IPS DF 19.7 (cell line): ENCODE results near the gene NTSR1.
A peak's percentile ranks its signal among the peaks of the same experiment; 100 is the strongest.

Experiments used
- DNase-seq: peaks from one replicate; pipeline ENCODE4 v3.0.0-alpha.2; 2013; ENCODE audit warnings: low read depth, low spot score

Gene NTSR1

DNA sequence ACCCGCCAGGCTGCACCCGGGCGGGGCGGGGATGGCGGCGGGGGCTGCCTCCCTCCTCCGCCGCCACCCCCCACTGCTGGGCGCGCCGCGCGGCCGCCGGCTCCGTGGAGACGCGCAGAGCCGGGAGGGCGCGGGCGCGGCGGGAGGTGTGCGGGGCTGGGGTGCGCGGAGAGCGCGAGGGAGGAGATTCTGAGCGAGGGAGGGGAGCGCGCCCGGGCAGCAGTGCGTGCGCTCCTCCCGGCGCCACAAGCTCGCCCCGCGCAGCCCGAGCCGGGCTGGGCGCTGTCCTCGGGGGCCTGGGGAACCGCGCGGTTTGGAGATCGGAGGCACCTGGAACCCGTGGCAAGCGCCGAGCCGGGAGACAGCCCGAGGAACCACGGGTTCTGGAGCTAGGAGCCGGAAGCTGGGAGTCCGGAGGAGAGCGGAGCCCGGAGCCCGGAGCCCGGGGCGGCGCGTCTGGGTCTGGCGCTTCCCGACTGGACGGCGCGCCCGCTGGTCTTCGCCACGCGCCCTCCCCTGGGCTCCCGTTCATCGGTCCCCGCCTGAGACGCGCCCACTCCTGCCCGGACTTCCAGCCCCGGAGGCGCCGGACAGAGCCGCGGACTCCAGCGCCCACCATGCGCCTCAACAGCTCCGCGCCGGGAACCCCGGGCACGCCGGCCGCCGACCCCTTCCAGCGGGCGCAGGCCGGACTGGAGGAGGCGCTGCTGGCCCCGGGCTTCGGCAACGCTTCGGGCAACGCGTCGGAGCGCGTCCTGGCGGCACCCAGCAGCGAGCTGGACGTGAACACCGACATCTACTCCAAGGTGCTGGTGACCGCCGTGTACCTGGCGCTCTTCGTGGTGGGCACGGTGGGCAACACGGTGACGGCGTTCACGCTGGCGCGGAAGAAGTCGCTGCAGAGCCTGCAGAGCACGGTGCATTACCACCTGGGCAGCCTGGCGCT, at the start of gene NTSR1:
TSS of gene NTSR1 (plus strand) at position 246 of the 946 bp plus-strand sequence. CDS start at position 618, 372 bp downstream.
- peak; percentile 15 for DNase-seq

DNA sequence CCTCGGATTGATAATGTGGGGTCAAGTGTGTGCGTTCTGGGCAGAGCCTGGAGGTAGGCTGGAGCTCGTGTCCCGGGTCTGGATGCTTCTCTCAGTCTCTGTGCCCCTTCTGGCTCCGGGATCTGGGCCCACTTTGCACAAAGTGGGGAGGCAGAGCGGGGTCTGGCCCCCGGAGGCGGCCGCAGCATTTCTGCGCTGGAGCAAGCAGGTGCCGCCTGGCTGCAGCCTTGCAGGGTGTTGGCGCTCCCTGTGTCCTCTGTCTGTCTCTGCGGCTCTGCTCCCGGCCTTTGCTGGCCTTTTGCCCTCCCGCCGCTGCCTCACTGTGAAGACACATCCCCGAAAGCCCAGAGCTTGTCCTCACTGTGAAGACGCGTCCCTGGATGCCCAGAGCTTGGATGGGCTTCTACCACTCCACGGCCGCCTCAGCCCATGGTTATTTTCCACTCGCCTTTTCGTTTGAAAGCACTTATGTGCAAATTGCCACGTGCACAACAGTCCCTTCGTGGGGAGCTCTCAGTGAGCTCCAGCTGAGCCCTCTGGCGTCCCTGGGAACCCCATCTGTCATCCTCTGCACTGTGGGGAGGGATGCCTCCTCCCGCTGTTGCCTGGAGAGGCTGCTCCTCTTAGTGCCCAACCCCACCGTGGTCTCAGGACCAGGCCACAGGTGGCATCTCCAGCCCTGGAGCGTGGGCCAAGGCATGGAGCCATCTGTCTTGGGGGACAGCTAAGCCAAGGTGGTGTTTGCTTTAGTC, 49.0 kb upstream of the NTSR1 start:
- DNase-seq: no peak

DNA sequence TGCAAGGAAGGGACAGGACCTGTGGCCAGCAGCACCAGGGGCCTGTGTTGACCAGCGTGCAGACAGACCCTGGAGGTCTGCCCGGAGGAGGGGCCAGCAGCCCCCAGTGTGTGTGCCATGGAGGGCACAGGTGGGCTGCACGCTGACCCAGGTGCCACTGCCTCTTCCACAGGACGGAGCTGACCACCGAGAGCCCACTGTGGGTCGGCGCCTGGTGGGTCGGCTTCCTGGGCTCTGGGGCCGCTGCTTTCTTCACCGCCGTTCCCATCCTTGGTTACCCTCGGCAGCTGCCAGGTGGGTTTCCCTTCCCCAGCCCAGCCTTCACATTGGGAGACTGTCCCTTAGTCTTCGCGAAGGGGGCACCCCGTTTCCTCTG, 48.4 kb upstream of the NTSR1 start:
- no peak for DNase-seq

DNA sequence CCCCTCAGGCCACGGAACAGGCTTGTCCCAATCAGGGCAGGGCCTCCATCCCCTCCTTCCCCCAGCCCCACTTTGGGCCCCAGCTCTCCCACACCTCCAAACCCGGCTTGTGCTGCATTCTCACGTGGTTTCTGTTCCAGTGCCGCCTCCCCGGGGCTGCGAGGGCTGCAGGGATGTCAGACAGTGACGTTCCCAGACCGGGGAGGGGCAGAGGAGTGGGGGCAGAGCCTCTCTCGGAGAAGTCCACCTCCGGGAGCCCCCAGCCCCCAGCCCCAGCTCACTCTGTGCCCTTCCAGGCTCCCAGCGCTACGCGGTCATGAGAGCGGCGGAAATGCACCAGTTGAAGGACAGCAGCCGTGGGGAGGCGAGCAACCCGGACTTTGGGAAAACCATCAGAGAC, 47.9 kb upstream of the NTSR1 start:
- no peak for DNase-seq

DNA sequence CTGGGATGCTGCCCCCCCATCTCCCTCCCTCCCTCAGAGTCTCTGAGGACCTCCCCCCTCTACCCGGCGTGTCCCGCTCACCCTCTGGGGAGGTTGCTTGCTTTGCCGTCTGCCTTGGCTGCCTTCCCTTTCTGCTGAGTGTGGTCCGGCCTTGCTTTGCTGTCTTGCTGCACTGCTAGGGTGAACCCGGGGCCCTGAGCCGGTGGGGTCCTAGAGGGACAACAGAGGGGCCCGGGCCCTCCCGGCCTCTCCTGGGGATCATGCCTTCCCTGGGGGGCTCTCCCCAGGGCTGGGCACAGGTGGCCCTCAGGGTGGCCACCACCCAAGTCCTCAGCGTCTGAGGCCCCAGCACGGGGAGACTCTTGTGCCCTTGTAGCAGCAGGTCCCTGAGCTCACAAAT, 47.0 kb upstream of the NTSR1 start:
- DNase-seq: no peak

DNA sequence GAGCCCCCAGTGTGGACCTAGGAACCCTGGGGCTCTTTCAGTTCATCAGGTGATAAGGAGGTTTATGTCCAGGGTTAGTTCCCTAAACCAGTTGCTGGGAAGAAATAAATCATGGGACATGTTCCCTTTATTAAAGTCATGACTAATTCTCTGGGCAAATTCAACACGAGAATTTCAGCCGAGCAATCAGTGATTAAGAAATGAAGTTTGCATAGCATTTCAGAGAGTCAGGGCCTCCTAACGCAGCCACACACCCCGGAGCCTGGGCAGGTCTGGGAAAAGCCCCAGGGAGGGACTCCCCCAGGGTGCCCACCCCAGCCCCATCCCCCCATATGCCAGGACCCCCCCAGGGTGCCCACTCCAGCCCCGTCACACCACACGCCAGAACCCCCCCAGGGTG, 46.2 kb upstream of the NTSR1 start:
- no peak for DNase-seq

DNA sequence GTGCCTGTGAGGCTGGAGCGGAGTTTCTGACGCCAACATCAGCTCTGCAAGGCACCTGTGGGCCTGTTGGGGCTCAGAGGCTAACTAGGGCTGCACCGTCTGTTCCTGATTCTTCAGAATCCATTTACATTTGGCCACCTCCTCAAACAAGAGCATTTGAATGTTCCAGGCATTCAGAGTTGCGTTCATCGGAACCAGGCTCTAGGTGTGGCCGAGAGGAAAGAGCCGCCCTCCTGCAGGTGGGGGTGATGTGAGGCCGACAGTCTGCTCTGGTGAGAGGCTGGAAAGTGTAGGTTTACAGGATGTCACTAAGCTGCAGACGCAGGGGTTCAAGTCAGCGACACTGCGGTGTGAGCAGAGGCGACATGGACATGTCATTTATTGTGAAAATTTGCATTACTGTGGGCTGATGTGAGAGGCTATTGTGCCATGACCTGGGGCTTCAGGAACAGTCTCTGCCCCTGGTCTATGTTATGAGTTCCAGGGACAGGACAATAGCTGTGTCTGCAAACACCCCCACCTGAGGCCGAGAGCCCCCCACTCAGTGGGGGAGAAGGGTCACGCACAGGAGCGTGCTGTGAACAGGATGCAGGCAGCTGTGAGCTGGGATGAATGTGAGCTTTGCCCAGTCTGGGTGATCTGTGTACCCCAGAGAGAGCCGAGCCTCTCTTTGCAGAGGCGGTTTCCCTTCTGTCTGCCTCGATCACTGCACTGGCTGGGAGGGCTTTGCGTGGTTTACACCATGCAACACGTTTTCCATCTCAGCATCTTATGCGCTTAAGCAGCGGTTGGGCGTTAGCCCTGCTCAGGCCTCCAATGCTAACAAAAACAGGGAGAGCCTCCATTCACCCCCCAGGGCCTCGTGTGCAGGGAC, 45.3 kb upstream of the NTSR1 start:
- no peak for DNase-seq

DNA sequence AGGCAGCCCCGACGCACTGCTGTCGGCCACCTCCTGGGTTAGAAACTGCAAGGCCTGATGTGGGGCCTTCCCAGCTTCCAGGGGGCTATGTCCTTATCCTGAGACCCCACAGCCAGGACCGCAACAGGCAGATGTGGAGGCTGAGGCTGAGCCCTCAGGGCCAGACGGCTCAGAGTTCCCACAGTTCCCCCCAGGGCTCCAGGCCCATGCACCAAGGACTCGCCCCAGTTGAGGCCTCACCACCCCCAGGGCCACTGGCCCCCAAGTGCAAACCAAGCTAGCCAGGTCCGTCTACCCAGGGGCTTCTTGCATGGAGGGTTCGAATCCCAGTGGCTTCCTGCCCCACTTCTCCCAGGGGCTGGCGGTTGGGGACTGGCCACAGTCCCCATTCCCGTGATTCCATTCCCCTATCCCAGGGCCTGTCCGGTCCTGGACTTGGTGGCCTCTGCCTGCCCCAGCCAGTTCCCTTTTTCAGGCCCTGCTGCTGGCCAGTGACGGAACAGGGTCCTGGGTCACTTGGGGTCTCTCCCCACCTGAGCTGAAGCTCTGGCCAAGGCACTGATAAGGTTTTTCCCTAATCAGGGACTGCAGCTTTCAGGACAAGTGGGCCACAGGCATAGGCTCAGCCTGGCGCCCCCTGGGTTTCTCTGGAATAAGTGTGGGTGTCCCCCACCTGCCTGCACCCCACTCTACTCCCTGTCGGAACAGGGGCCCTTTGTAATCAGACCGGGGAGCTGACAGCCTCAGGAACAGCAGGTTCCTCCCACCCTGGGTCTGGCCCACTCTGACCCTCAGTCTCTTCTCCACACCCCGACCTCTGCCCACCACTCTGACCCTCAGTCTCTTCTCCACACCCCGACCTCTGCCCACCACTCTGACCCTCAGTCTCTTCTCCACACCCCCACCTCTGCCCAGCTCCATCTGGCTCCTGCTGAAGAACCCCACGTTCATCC, 44.3 kb upstream of the NTSR1 start:
- no peak for DNase-seq

DNA sequence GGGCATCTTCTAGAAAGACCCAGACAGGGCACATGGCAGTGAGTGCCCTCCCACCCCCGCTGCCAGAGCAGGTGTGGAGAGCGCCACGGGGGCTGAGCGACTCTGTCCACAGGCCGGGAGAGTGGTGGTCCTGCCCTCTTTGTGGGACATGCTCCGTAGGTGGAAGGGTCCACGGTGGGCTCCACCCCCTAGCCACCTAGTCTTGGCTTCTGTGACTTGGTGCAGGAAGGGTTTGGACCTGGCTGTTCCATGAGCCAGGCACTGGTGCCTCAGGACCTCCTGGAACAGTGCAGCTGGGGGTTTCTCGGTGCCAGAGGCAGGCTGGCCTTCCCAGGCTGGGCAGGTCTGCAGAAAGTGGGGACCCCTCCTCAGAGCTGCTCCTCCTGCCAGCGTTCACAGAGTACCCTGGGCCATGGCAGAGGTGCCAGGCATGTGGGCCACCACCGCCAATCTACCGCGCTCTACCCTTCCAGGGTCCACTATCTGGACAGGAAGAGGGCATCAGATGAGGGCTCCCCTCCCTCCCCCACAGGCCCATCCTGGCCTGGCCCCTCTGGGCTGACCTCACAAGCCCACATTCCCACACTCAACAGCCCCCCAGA, 43.4 kb upstream of the NTSR1 start:
- DNase-seq: no peak

DNA sequence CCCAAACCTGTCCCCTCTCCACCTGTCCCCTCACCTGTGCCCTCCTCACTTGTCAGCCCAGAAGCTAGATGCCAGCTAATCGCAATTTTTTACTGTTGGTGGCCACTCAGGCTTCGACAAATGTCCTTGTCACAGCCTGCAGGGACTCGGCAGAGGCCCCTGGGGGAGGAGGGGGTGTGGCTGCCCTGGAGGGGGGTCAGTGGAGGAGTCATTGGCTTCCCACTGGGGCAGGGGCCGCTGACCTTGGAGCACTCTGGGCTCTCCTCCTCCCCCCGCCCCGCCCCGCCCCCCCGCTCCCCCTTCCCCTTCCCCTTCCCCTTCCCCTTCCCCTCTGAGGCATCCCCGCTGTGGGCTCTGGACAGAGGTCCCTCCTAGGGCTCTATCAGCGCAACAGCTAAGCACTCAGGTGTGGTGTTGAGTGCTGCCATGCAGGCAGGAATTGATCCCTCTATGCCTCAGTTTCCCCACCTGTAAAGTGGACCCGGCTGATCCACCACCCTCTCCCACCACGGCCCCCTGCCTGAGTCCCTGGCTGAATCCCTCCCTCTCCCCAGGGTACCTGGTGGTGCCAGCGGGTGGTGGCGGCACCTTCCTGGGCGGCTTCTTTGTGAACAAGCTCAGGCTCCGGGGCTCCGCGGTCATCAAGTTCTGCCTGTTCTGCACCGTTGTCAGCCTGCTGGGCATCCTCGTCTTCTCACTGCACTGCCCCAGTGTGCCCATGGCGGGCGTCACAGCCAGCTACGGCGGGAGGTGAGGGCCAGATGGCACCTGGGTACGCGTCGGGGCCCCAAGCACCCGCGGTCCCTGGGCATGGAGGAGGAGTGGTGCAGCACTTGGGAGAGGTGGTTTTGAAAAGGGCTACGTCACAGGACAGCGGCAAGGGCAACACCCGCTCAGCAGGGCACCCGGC, 42.6 kb upstream of the NTSR1 start:
- DNase-seq: no peak

DNA sequence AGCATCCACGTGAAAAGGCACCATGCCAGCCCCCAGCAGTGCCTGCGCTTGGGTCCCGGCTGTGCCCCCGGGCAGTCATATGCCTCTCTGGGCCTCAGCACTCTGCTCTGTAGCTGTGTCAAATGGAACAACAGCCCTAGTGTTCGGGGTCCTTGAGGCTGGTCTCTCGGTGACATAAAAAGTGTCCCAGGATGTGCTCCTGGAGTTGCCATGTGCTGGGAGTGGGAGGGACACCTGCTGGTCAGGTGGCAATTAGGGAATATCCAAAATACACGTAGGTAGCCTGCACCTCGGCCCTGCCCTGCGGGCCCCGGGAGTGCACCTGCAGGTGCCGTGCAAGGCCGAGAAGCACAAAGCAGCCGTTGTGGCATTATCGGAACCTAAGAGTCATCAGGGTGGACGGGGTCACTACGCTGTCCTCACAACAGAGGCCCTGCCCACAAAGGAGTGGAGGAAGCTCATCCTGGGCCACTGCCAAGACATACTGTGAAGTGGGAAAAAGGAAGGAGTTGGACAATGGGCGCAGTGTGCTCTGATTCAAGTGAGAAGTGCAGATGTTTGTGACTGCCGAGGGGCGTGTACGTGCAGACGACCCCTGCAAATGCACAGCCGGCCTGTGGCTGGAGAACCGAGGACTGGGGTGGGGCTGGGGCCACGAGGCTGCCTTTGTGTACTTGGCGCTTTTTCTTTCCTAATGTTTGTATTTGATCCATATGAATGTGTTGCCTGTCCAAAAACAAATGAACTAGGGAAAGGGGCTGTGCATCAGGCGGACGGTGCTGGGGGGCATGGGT, 41.7 kb upstream of the NTSR1 start:
- no peak for DNase-seq

DNA sequence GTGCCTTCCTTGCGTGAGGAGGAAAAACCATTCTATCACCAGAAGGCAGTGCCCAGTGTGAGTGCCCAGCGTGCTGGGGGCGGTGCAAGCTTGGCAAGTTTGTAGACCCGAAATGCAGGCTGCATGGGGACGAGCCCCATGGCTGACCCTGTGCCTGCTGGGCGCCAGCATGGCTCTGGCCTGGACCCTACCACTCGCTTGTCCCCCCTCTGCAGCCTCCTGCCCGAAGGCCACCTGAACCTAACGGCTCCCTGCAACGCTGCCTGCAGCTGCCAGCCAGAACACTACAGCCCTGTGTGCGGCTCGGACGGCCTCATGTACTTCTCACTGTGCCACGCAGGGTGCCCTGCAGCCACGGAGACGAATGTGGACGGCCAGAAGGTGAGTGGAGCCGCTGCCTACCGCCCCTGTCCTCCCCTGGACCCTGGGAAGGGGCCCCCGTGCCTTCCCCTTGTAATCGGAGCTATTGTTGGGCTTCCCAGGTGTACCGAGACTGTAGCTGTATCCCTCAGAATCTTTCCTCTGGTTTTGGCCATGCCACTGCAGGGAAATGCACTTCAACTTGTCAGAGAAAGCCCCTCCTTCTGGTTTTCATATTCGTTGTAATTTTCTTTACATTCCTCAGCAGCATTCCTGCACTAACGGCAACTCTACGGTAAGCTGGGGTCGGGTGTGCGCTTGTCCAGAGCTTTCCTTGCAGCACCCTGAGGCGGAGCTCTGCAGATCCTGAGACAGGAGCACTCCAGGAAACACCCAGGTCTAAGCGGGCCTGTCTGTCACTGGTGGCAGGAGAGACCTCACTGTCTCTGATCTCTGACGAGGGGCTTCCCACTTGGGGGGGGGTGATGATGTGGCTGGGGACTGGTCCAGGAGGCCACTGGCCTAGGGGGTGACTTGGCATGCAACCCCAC, 40.9 kb upstream of the NTSR1 start:
- no peak for DNase-seq

DNA sequence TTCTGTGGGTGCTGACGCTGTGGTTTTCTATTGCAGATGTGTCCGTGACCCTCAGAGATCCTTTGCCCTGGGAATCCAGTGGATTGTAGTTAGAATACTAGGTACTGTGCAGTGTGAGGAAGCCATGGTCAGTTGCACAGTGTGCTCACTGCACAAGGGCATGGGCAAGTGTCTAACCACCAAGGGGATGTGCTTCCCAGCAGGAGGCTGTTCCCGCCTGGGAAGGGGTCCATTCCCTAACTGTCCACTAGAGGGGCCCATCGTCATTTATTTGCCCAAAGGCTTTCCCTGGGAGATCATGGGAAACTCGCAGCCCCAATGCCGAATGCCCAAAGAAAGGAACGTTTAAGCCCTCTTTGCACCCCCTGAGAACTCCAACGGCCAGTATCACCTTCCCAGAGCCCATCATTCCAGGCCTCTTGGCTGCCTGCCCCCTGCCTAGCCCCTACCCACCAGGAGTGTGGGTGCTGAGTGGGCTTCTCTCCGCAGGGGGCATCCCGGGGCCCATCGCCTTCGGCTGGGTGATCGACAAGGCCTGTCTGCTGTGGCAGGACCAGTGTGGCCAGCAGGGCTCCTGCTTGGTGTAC, 40.1 kb upstream of the NTSR1 start:
- DNase-seq: no peak

DNA sequence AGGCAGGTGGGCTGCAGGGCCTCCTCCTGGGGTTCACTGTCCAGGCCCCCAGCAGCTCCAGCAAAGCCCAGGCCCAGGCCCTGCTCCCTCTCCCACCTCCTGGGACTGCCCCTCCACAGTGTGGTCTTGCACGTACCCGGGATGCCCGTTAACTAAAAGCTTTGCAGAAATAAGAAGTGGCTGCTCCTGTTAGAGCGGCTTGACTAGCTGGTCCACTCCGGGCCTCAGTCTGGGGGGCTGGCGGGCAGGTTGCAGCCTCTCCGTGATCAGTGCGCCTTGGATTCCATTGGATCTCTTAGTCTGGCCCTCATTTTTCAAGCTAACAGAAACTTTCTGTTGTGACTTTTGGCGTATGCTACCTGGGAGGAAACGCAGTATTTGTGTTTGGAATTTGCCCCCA, 39.4 kb upstream of the NTSR1 start:
- no peak for DNase-seq

DNA sequence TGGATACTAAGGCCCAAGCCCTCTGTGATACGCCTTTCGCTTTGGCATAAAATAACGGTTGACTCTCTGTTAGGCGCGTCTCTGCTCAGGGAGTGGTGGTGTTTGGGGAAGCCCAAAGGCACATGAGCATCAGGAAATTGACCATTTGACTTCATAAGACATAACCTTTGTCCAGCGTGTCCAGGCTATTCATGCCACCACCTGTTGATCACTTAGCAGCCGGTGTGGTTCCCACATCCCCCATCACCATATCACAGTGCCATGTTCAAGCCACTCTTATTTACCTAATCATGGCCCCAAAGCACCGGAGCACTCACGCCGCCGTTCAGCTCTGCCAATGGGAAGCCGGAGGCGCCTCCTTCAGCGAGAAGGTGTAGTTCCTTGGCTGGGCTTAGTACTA, 38.5 kb upstream of the NTSR1 start:
- DNase-seq: no peak

DNA sequence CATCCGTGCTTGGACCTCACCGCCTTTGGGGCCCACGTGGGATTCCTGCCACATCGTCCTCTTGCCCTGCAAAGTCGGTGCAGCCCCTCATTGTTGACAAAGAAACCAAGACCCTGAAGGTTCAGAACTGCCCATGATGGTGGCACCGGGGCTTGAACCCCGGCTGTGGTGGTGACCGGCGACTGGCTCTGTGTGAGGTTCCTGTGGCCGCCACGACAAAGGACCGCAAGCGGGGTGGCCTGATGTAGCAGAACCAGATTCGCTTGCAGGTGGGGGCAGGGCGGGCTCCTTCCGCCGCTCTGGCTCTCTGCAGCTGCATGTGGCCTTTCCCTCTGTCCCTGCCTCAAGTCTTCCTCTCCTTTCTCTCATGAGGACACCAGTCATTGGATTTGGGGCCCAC, 37.6 kb upstream of the NTSR1 start:
- DNase-seq: no peak

DNA sequence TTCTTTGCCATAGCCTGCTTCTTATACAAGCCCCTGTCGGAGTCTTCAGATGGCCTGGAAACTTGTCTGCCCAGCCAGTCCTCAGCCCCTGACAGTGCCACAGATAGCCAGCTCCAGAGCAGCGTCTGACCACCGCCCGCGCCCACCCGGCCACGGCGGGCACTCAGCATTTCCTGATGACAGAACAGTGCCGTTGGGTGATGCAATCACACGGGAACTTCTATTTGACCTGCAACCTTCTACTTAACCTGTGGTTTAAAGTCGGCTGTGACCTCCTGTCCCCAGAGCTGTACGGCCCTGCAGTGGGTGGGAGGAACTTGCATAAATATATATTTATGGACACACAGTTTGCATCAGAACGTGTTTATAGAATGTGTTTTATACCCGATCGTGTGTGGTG, 36.9 kb upstream of the NTSR1 start:
- DNase-seq: no peak
